Fibroblast of pulmonary artery (primary cell): ENCODE measurements around the gene HOXC13.
A peak's percentile ranks its signal among the peaks of the same experiment; 100 is the strongest.

Source experiments
- DNase-seq: peaks from one replicate; pipeline ENCODE4 v3.0.0-alpha.2; 2010; ENCODE audit warnings: low read depth
- H3K4me3 ChIP-seq: replicated peaks from 2 replicates; pipeline ENCODE4 v1.5.1; 2011; ENCODE audit warnings: low read depth, mild to moderate bottlenecking, control low read depth, low read length, moderate library complexity
- TF ChIP-seq, protein P1 (sequence below): IDR thresholded peaks from 2 replicates; pipeline ENCODE4 v1.5.1; 2011; ENCODE audit warnings: mild to moderate bottlenecking, control low read depth, low read length, inconsistent platforms; ENCODE audit errors: missing control alignments

HOXC13 gene

DNA sequence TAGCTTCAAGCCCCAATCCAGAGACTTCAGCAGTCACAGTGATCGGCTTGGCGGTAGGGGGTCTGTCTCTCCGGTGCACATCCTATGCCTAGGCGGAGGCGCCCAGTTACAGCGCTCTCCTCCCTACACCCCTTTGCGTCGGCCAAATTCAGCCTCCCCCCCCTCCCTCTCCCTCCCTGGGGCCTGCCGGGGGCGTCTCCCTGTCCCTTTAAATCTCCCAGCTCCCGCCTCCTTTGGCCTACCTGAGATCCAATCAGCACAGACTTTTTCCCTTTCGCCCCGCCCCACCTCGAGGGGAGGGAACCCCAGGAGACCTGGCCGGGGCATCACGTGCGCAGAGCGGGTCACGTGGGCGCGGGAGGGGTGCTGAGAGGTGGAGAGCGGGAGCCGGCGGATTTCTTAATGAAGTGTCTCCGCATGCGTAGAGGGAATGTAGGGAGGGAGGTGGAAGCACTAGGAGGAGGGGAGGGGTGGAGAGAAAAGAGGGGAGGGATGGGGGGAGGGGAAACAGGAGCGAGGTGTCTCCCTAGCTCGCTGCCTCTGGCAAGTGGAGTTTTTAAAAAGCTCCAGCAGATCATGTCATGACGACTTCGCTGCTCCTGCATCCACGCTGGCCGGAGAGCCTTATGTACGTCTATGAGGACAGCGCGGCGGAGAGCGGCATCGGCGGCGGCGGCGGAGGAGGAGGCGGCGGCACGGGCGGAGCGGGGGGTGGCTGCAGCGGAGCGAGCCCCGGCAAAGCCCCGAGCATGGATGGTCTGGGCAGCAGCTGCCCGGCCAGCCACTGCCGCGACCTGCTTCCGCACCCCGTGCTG, at the start of gene HOXC13:
HOXC13 (plus strand) TSS at position 506 of the 815 bp plus-strand sequence; CDS start at position 582, 76 bp downstream.
- no peak within 1 kb of the TSS for H3K4me3 ChIP-seq
- TF ChIP-seq, protein P1, sequence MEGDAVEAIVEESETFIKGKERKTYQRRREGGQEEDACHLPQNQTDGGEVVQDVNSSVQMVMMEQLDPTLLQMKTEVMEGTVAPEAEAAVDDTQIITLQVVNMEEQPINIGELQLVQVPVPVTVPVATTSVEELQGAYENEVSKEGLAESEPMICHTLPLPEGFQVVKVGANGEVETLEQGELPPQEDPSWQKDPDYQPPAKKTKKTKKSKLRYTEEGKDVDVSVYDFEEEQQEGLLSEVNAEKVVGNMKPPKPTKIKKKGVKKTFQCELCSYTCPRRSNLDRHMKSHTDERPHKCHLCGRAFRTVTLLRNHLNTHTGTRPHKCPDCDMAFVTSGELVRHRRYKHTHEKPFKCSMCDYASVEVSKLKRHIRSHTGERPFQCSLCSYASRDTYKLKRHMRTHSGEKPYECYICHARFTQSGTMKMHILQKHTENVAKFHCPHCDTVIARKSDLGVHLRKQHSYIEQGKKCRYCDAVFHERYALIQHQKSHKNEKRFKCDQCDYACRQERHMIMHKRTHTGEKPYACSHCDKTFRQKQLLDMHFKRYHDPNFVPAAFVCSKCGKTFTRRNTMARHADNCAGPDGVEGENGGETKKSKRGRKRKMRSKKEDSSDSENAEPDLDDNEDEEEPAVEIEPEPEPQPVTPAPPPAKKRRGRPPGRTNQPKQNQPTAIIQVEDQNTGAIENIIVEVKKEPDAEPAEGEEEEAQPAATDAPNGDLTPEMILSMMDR: no peak
- peak; percentile 4 for DNase-seq

DNA sequence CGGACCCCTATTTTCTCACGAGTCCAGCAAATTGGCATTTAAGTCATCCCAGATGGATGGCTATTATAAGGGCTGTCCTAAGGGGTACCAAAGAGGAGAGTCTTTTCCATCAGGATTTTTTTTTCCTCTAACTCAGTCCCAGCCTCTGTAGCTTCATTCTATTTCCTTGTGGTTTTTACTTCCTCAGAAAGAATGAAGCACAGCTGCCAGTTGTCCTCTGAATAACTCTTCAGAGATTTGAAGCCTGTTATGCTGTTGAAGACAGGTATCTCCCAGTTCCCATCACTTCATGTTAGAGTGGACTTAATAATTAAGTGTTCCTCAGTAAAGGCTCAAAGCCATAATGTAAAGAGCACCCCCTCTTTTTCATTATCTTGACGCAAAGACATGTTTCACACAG, 48.5 kb upstream of the HOXC13 start:
- TF ChIP-seq, protein P1: no peak
- DNase-seq: no peak
- no peak overlapping the region for H3K4me3 ChIP-seq

- no peak overlapping the region for H3K4me3 ChIP-seq
- no peak for DNase-seq
- TF ChIP-seq, protein P1: no peak
Observed at GRCh38 chr12:53892762-53893395, 45.8 kb upstream of the HOXC13 start.

DNA sequence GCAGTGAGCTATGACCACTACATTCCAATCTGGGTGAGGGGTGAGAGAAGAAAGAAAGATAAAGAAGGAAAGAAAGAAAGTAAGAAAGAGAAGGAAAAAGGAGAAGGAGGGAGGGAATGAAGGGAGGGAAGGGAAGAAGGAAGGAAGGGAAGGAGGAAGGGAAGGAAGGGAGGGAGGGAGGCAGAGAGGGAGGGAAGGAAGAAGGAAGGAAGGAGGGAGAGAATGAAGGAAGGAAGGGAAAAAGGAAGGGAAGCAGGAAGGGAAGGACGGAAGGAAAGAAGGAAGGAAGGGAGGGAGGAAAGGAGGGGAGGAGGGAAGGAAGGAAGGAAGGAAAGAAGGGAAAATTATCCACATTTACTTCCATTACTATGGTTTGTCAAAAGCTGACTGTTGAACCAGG, 39.4 kb upstream of the HOXC13 start:
- TF ChIP-seq, protein P1: no peak
- H3K4me3 ChIP-seq: no peak overlapping the region

GRCh38 chr12:53907103-53907502, 31.5 kb upstream of the HOXC13 start:
- TF ChIP-seq, protein P1: no peak
- no peak overlapping the region for H3K4me3 ChIP-seq
- DNase-seq: no peak

More for the DNA sequence above, 39.4 kb upstream of the HOXC13 start:
- DNase-seq: no peak

DNA sequence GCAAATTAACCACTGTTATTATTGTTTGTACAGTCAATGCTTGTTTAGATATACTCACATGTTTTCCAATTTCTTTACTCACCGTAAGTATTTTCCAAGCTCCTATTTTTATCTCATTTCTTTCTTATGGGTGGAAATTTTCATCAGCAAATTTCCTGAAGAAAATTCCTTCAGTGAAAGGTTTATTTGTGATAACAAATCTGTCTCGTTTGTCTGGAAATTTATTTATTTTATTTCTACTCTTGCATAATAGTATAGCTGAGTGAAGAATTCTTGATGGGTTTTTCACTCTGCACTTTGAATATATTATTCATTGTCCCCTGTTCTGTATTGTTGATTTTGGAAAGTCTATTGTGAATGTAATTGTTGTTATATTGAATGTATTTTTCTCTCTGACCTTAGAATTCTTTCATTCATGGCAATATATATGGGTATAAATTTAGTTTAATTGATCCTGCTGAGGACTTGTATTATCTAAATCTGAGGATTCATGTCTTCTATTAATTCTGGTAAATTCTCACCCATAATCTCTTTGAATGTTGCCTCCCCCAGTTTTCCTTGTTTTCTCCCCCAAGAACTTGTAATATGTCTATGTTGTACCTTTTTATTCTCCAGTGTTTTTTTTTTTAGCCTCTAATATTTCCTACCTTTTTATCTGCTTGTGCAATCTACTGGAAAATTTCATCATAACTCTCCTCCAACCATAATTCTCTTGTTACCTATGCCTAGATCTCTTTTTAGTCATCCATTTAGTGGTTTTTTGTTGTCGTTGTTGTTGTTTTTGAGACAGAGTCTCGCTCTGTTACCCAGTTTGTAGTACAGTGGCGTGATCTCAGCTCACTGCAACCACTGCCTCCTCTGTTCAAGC, 21.6 kb upstream of the HOXC13 start:
- TF ChIP-seq, protein P1: no peak
- H3K4me3 ChIP-seq: no peak overlapping the region
- no peak for DNase-seq
